Lower lobe of right lung (tissue), 2 donors: ENCODE results near the gene RNF157. TPM values are rescaled to one million over a fixed set of nuclear protein-coding genes. Genes with fewer than 3 reads are reported as not detected.
"Not testable (repeated sequence)": the region's sequence is repeated elsewhere in the genome, so short reads cannot be mapped to it uniquely, and the experiment has no call there.

Source experiments
- ATAC-seq, 2 donors: fragments of 200-7000 bp; cut with Tn5 transposase; one replicate each; pipeline ENCODE4 v1.9.1; 2020 to 2022; ENCODE audit warnings: mild to moderate bottlenecking in 2 of 2, moderate library complexity in 2 of 2
- DNase-seq: peaks from one replicate; pipeline ENCODE4 v3.0.0-alpha.2; 2020
- H3K27ac ChIP-seq: fragments of 200-600 bp; one replicate; pipeline ENCODE4 v1.8.0; 2022
- H3K27me3 ChIP-seq: fragments of 200-600 bp; one replicate; pipeline ENCODE4 v1.8.0; 2022; ENCODE audit warnings: low read depth
- H3K36me3 ChIP-seq: fragments of 200-600 bp; one replicate; pipeline ENCODE4 v1.8.0; 2022; ENCODE audit warnings: mild to moderate bottlenecking
- H3K4me1 ChIP-seq: fragments of 200-600 bp; one replicate; pipeline ENCODE4 v1.8.0; 2022
- H3K4me3 ChIP-seq: fragments of 200-600 bp; one replicate; pipeline ENCODE4 v1.8.0; 2022; ENCODE audit warnings: mild to moderate bottlenecking
- H3K9me3 ChIP-seq: fragments of 200-600 bp; one replicate; pipeline ENCODE4 v1.8.0; 2022
- intact Hi-C: fragments of 100-400 bp; cut with DNase I; formaldehyde crosslinking; loops from one replicate; pipeline ENCODE4 v1.11.0; 2022
- total RNA-seq: library from RNA; stranded (reverse); fragmentation: NEBNext Ultra II Directional; extraction: Animal tissue kit (Norgen Biotek cat#: 25700); gene quantifications from one replicate; pipeline ENCODE4 v1.2.1, GENCODE V29; 2021
- TF ChIP-seq, protein P1 (sequence below): fragments of 200-600 bp; IDR thresholded peaks from one replicate; pipeline ENCODE4 v1.8.0; 2022; ENCODE audit warnings: antibody characterized with exemption, mild to moderate bottlenecking
- donor health status: DM: no; HTN: yes; CAD: no; lungs with severe emphysema.

Gene RNF157
- total RNA-seq, 1 donor from 2014 or later: 2.4 TPM

DNA sequence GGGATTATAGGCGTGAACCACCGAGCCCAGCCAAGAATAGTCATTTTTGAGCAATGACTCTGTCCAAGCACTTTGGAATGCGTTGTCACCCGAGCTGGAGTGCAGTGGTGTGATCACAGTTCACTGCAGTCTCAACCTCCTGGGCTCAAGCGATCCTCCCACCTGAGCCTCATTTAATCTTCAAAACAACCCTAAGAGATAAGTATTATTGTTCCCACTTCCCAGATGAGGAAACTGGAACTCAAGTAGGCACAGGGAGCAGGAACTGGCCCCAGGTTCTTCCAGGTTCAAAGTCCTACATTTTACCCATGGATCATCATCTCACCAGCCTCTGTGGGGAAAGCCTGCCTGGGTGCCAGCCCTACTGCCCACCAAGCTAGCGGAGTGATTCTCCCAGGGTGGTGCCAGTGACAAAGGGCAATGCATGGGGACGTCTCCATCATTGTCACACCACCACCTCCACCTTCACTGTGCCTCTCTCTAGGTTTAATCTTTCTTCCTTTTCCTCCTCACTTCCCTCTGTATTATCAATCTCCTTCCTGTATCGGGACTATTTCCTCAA lies 11.3 kb upstream of the RNF157 start:
- Histone ChIP-seq H3K27me3 (no peaks in the 10 kb centered on the region), H3K4me1 (peaks cover 29% of the 10 kb centered on the region), H3K27ac (peak overlapping the region; percentile 80), H3K9me3 (no peaks in the 10 kb centered on the region), H3K4me3 (no peak overlapping the region), H3K36me3 (no peaks in the 10 kb centered on the region)
- intact Hi-C loops: no loop called here
- TF ChIP-seq, protein P1, sequence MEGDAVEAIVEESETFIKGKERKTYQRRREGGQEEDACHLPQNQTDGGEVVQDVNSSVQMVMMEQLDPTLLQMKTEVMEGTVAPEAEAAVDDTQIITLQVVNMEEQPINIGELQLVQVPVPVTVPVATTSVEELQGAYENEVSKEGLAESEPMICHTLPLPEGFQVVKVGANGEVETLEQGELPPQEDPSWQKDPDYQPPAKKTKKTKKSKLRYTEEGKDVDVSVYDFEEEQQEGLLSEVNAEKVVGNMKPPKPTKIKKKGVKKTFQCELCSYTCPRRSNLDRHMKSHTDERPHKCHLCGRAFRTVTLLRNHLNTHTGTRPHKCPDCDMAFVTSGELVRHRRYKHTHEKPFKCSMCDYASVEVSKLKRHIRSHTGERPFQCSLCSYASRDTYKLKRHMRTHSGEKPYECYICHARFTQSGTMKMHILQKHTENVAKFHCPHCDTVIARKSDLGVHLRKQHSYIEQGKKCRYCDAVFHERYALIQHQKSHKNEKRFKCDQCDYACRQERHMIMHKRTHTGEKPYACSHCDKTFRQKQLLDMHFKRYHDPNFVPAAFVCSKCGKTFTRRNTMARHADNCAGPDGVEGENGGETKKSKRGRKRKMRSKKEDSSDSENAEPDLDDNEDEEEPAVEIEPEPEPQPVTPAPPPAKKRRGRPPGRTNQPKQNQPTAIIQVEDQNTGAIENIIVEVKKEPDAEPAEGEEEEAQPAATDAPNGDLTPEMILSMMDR: no peak
- ATAC-seq: no peak
- DNase-seq: no peak

DNA sequence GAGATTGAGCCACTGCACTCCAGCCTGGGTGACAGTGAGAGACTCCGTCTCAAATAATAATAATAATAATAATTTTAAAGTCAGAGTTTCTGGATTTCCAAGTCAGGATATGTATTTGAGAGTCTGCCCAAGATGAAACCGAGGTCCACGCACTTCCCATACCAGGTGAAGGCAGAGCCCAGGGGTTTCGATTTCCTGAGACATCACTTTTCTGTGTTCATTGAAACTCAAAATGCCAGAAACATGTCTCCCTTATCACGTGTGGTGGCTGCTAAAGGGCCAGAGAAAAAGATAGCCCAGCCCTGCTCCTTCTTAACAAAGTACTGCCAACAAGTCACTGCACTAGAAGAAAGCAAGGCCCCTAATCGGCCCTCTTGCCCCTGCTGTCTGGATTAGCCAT lies 9.8 kb upstream of the RNF157 start:
- H3K27me3 ChIP-seq: no peaks in the 10 kb centered on the region
- no peaks in the 10 kb centered on the region for H3K36me3 ChIP-seq
- ATAC-seq: no peak
- H3K4me1 ChIP-seq: peaks cover 36% of the 10 kb centered on the region
- H3K9me3 ChIP-seq: no peaks in the 10 kb centered on the region
- intact Hi-C loops: no loop called here
- TF ChIP-seq, protein P1: no peak
- no peak overlapping the region for H3K27ac ChIP-seq
- H3K4me3 ChIP-seq: no peak overlapping the region
- DNase-seq: no peak

DNA sequence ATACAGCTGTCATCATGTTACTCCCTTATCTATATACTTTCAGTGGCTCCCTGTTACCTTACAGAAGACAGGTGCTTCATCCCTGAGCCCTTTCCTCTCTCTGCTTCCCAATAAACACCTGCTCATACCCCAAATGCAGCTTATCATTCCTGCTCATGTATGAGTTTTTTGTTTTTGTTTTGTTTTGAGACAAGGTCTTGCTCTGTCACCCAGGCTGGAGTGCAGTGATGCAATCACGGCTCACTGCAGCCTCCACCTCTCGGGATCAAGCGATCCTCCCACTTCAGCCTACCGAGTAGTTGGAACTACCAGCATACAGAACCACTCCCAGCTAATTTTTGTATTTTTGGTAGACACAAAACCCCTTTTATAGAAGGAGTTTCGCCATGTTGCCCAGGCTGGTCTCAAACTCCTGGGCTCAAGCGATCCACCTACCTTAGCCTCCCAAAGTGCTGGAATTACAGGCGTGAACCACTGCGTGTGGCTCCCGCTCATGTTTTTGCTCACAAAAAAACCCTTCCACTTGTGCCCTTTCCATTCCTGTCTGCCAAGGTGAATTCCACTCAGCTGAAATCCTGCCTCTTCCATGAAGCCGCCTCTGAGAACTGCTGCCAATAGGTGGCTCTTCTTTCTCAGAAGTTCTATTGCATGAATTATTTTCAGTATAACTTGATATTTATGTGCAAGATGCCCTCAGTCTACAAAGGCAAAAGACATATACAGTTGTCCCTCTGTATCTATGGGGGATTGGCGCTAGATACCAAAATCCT lies 7.9 kb upstream of the RNF157 start:
- Histone ChIP-seq H3K4me1 (peaks cover 33% of the 10 kb centered on the region), H3K27me3 (no peaks in the 10 kb centered on the region), H3K4me3 (no peak overlapping the region), H3K27ac (no peak overlapping the region), H3K9me3 (no peaks in the 10 kb centered on the region), H3K36me3 (no peaks in the 10 kb centered on the region)
- TF ChIP-seq, protein P1: no peak
- intact Hi-C loops: no loop called here
- ATAC-seq (no peak), DNase-seq (no peak)

DNA sequence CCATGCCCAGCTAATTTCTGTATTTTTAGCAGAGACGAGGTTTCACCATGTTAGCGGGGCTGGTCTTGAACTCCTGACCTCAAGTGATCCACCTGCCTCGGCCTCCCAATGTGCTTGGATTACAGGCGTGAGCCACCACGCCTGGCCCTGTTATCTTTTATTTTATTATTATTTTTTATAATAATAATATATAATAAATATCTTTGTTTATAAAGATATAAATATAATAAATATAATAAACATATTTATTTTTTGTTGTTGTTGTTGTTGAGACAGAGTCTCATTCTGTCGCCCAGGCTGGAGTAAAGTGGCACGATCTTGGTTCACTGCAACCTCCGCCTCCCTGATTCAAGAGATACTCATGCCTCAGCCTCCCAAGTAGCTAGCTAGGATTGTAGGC lies 7.0 kb upstream of the RNF157 start:
- Histone ChIP-seq H3K9me3 (no peaks in the 10 kb centered on the region), H3K4me1 (peaks cover 24% of the 10 kb centered on the region), H3K27ac (no peak overlapping the region), H3K27me3 (peaks cover under 1% of the 10 kb centered on the region), H3K36me3 (no peaks in the 10 kb centered on the region), H3K4me3 (no peak overlapping the region)
- DNase-seq (no peak), ATAC-seq (no peak)
- intact Hi-C loops: no loop called here
- TF ChIP-seq, protein P1: no peak

DNA sequence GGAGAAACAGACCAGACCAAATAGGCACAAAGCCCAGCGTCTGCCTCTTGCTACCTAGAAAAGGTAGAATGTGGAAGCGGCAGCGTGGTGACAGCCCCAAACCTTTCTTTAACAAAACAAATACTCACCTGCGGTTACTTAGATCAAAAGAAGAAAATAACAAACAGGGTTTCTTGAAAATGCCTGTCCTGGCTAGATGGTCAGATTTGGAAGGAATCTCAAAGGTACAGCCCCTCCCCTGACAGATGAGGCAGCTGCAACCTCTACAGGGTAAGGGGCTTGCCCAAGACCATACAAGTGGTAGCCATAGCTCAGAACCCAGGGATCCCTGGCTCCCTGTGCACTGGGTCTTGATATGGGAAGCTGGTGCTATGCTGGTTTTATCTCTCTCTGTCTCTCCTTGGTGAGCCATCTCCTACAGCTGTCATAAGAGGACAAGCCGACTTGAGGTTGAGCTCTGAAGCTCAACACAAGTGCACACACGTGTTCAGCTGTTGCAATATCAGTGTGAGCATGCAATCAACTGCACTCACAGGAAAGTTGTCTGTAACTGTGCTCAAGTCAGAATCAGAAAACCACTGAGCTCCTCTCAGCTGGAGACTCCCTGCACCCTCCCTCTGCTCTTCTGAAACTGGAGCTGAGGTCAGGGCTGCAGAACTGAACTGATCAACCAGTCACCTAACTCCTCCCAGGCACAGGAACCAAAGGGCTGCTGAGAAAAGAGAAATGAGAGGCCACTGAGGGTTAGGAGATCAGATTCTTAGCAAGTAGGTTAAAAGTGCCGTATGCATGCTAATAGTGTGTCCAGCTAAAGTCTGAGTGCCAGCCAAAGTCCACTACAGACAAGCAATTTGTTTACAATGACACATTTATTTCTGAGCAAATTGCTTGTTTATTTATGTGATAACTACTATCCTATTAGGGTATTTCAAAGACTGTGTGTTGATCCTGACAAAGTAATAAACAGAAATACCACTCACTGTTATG lies 6.1 kb upstream of the RNF157 start:
- intact Hi-C loops: no loop called here
- TF ChIP-seq, protein P1: no peak
- DNase-seq (no peak), ATAC-seq (peak; percentile 69 to 84)
- H3K4me1 ChIP-seq: peaks cover 24% of the 10 kb centered on the region
- H3K4me3 ChIP-seq: no peak overlapping the region
- H3K27me3 ChIP-seq: peaks cover 10% of the 10 kb centered on the region
- no peaks in the 10 kb centered on the region for H3K36me3 ChIP-seq
- H3K27ac ChIP-seq: no peak overlapping the region
- H3K9me3 ChIP-seq: no peaks in the 10 kb centered on the region

DNA sequence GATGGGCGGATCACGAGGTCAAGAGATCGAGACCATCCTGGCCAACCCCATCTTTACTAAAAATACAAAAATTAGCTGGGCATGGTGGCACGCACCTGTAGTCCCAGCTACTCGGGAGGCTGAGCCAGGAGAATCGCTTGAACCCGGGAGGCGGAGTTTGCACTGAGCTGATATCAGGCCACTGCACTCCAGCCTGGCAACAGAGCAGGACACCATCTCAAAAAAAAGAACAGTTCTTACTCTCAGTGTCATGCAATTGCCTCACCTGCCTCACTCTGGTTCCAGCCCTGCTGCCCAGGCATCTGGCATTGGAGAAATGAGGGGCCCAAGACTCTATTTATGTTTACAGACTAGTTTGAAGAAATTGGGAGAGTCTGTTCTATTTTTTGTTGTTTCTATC lies 4.4 kb upstream of the RNF157 start:
- H3K36me3 ChIP-seq, DNase-seq, intact Hi-C loops, H3K27ac ChIP-seq, ATAC-seq, H3K4me3 ChIP-seq, H3K9me3 ChIP-seq: not testable (repeated sequence)
- Histone ChIP-seq H3K4me1 (peaks cover 31% of the 10 kb centered on the region), H3K27me3 (peaks cover 12% of the 10 kb centered on the region)
